ENCODE measurements around the gene OBP2B. TPM values are rescaled to one million over a fixed set of nuclear protein-coding genes. Genes with fewer than 3 reads are reported as not detected.
"Not testable (repeated sequence)": the region's sequence is repeated elsewhere in the genome, so short reads cannot be mapped to it uniquely, and the experiment has no call there.

OBP2B gene
- total and polyA plus RNA-seq, 2 experiments from 2014 or later: not detected

- Histone ChIP-seq H3K9ac (no peak overlapping the region), H3K9me3 (ENCODE audit: low read depth) (no peaks in the 10 kb centered on the region), H3K9me2 (ENCODE audit: insufficient read depth) (no peaks in the 10 kb centered on the region), H3K79me2 (ENCODE audit: insufficient read depth) (no peaks in the 10 kb centered on the region), H2AFZ (no peak overlapping the region), H3F3A (ENCODE audit: insufficient read depth) (no peaks in the 10 kb centered on the region), H3K27me3 (replicated peaks; ENCODE audit: insufficient read depth) (peaks cover 19% of the 10 kb centered on the region), H3K4me3 (no peak overlapping the region), H3K4me2 (ENCODE audit: unreplicated experiment) (no peak overlapping the region), H3K27ac (no peak overlapping the region), H3K36me3 (ENCODE audit: low read depth) (no peaks in the 10 kb centered on the region), H3K4me1 (ENCODE audit: insufficient read depth) (no peaks in the 10 kb centered on the region), H4K20me1 (ENCODE audit: insufficient read depth) (no peaks in the 10 kb centered on the region)
- WGBS, 2 experiments (ENCODE audit: low coverage in 1 of 2, low lambda C conversion rate in 2 of 2, missing lambda C conversion rate in 2 of 2): 65 to 78% methylated on average over 7 of the region's 7 CpGs
- in situ Hi-C loops (cut with MboI): no loop called here
- no peak for TF ChIP-seq EZH2phosphoT487 (IDR thresholded peaks at IDR 0.05; ENCODE audit: insufficient read depth, low read depth)
- TF ChIP-seq EZH2 (IDR thresholded peaks at IDR 0.05; ENCODE audit: insufficient read depth, poor library complexity, severe bottlenecking): no peak
- no peak for DNase-seq
Measured at GRCh38 chr9:133210609-133211008, 1.6 kb upstream of the OBP2B start.

GRCh38 chr9:133210202-133210532 lies 1.1 kb upstream of the OBP2B start:
- Histone ChIP-seq H3F3A (ENCODE audit: insufficient read depth) (no peaks in the 10 kb centered on the region), H3K9ac (no peak overlapping the region), H3K36me3 (ENCODE audit: low read depth) (no peaks in the 10 kb centered on the region), H3K9me3 (ENCODE audit: low read depth) (no peaks in the 10 kb centered on the region), H3K4me2 (ENCODE audit: unreplicated experiment) (no peak overlapping the region), H4K20me1 (ENCODE audit: insufficient read depth) (no peaks in the 10 kb centered on the region), H2AFZ (no peak overlapping the region), H3K4me3 (no peak overlapping the region), H3K27ac (no peak overlapping the region), H3K9me2 (ENCODE audit: insufficient read depth) (no peaks in the 10 kb centered on the region), H3K79me2 (ENCODE audit: insufficient read depth) (no peaks in the 10 kb centered on the region), H3K4me1 (ENCODE audit: insufficient read depth) (no peaks in the 10 kb centered on the region), H3K27me3 (replicated peaks; ENCODE audit: insufficient read depth) (peaks cover 15% of the 10 kb centered on the region; the same call in 1 of the 2 replicates)
- no peak for TF ChIP-seq EZH2phosphoT487 (IDR thresholded peaks at IDR 0.05; ENCODE audit: insufficient read depth, low read depth)
- no peak for TF ChIP-seq EZH2 (IDR thresholded peaks at IDR 0.05; ENCODE audit: insufficient read depth, poor library complexity, severe bottlenecking)
- DNase-seq: no peak
- WGBS, 2 experiments (ENCODE audit: low coverage in 1 of 2, low lambda C conversion rate in 2 of 2, missing lambda C conversion rate in 2 of 2): 44 to 51% methylated on average over 7 of the region's 7 CpGs
- in situ Hi-C loops (cut with MboI): no loop called here

- H3K4me3 ChIP-seq; H3K9ac ChIP-seq; H3K9me3 ChIP-seq (ENCODE audit: low read depth); H3K79me2 ChIP-seq (ENCODE audit: insufficient read depth); H3K27ac ChIP-seq; H3K9me2 ChIP-seq (ENCODE audit: insufficient read depth); H2AFZ ChIP-seq; H3K4me2 ChIP-seq (ENCODE audit: unreplicated experiment); H3K4me1 ChIP-seq (ENCODE audit: insufficient read depth); H3F3A ChIP-seq (ENCODE audit: insufficient read depth); H4K20me1 ChIP-seq (ENCODE audit: insufficient read depth); DNase-seq; H3K36me3 ChIP-seq (ENCODE audit: low read depth); in situ Hi-C loops (cut with MboI): not testable (repeated sequence)
- H3K27me3 ChIP-seq (replicated peaks; ENCODE audit: insufficient read depth): peaks cover 13% of the 10 kb centered on the region; the same call in 1 of the 2 replicates
- WGBS, 2 experiments (ENCODE audit: low coverage in 1 of 2, low lambda C conversion rate in 2 of 2, missing lambda C conversion rate in 2 of 2): 56 to 59% methylated on average over 28 to 29 of the region's 29 CpGs
Measured at GRCh38 chr9:133209327-133210201, 514 bp upstream of the OBP2B start.

- WGBS, 2 experiments (ENCODE audit: low coverage in 1 of 2, low lambda C conversion rate in 2 of 2, missing lambda C conversion rate in 2 of 2): 50 to 65% methylated on average over 10 to 12 of the region's 16 CpGs
- H3K9ac ChIP-seq; H3K79me2 ChIP-seq (ENCODE audit: insufficient read depth); DNase-seq; H3F3A ChIP-seq (ENCODE audit: insufficient read depth); H3K4me2 ChIP-seq (ENCODE audit: unreplicated experiment); in situ Hi-C loops (cut with MboI); H3K27ac ChIP-seq; H3K4me1 ChIP-seq (ENCODE audit: insufficient read depth); H3K4me3 ChIP-seq; H3K9me2 ChIP-seq (ENCODE audit: insufficient read depth); H4K20me1 ChIP-seq (ENCODE audit: insufficient read depth); H3K9me3 ChIP-seq (ENCODE audit: low read depth); H3K36me3 ChIP-seq (ENCODE audit: low read depth); H2AFZ ChIP-seq: not testable (repeated sequence)
- H3K27me3 ChIP-seq (replicated peaks; ENCODE audit: insufficient read depth): peaks cover 24% of the 10 kb centered on the region
Measured at GRCh38 chr9:133208171-133208879, 725 bp downstream of the OBP2B start.

Data from GM23248 (cell line).